ENCODE data around the gene CIAO3.

Gene CIAO3

GRCh38 chr16:724188-725040, 16.4 kb downstream of the CIAO3 start:
- no peaks in the 10 kb centered on the region for H3K27me3 ChIP-seq (ENCODE audit: insufficient read depth, poor library complexity, severe bottlenecking)
- no peak for DNase-seq (ENCODE audit: low spot score)
- no peak overlapping the region for H3K27ac ChIP-seq (ENCODE audit: poor library complexity, severe bottlenecking)
- H3K9me3 ChIP-seq (ENCODE audit: severe bottlenecking): no peaks in the 10 kb centered on the region
- no peak for TF ChIP-seq CTCF (IDR thresholded peaks at IDR 0.05; ENCODE audit: poor library complexity, severe bottlenecking)
- H3K36me3 ChIP-seq (ENCODE audit: low read depth): no peaks in the 10 kb centered on the region
- H3K4me1 ChIP-seq (ENCODE audit: insufficient read depth, poor library complexity, severe bottlenecking): peaks cover 3% of the 10 kb centered on the region
- no peak overlapping the region for H3K4me3 ChIP-seq (ENCODE audit: severe bottlenecking)
- ATAC-seq (ENCODE audit: low read depth): no peak

- Histone ChIP-seq H3K4me1 (ENCODE audit: insufficient read depth, poor library complexity, severe bottlenecking) (peaks cover 3% of the 10 kb centered on the region), H3K36me3 (ENCODE audit: low read depth) (no peaks in the 10 kb centered on the region), H3K27ac (ENCODE audit: poor library complexity, severe bottlenecking) (no peak overlapping the region), H3K4me3 (ENCODE audit: severe bottlenecking) (no peak overlapping the region), H3K27me3 (ENCODE audit: insufficient read depth, poor library complexity, severe bottlenecking) (no peaks in the 10 kb centered on the region), H3K9me3 (ENCODE audit: severe bottlenecking) (no peaks in the 10 kb centered on the region)
- TF ChIP-seq CTCF (IDR thresholded peaks at IDR 0.05; ENCODE audit: poor library complexity, severe bottlenecking): no peak
- DNase-seq (ENCODE audit: low spot score): no peak
- ATAC-seq (ENCODE audit: low read depth): no peak
Measured at GRCh38 chr16:723695-724094, 17.1 kb downstream of the CIAO3 start.

- DNase-seq (ENCODE audit: low spot score): no peak
- Histone ChIP-seq H3K36me3 (ENCODE audit: low read depth) (no peaks in the 10 kb centered on the region), H3K27ac (ENCODE audit: poor library complexity, severe bottlenecking) (no peak overlapping the region)
Measured at GRCh38 chr16:722835-723633, 17.8 kb downstream of the CIAO3 start.

GRCh38 chr16:721765-722540, 18.8 kb downstream of the CIAO3 start:
- ATAC-seq (ENCODE audit: low read depth) (no peak), DNase-seq (ENCODE audit: low spot score) (no peak)
- Histone ChIP-seq H3K4me1 (ENCODE audit: insufficient read depth, poor library complexity, severe bottlenecking) (peaks cover 3% of the 10 kb centered on the region), H3K27me3 (ENCODE audit: insufficient read depth, poor library complexity, severe bottlenecking) (no peaks in the 10 kb centered on the region), H3K36me3 (ENCODE audit: low read depth) (peaks cover under 1% of the 10 kb centered on the region; the same call in 1 of the 2 replicates), H3K27ac (ENCODE audit: poor library complexity, severe bottlenecking) (peak overlapping the region; percentile 85), H3K4me3 (ENCODE audit: severe bottlenecking) (peak overlapping the region; percentile 73), H3K9me3 (ENCODE audit: severe bottlenecking) (no peaks in the 10 kb centered on the region)
- no peak for TF ChIP-seq CTCF (IDR thresholded peaks at IDR 0.05; ENCODE audit: poor library complexity, severe bottlenecking)

More at GRCh38 chr16:722835-723633, 17.8 kb downstream of the CIAO3 start:
- no peak for TF ChIP-seq CTCF (IDR thresholded peaks at IDR 0.05; ENCODE audit: poor library complexity, severe bottlenecking)
- peaks cover 3% of the 10 kb centered on the region for H3K4me1 ChIP-seq (ENCODE audit: insufficient read depth, poor library complexity, severe bottlenecking)
- no peaks in the 10 kb centered on the region for H3K27me3 ChIP-seq (ENCODE audit: insufficient read depth, poor library complexity, severe bottlenecking)
- ATAC-seq (ENCODE audit: low read depth): no peak
- no peaks in the 10 kb centered on the region for H3K9me3 ChIP-seq (ENCODE audit: severe bottlenecking)
- H3K4me3 ChIP-seq (ENCODE audit: severe bottlenecking): no peak overlapping the region

All from RWPE2 (cell line).